ENCODE data around the gene HOMER1. TPM values are rescaled to one million over a fixed set of nuclear protein-coding genes. Genes with fewer than 3 reads are reported as not detected.

HOMER1 gene
- total and polyA plus RNA-seq, 2 donors (not counting 1 experiment from before 2014, with no cell fraction given) = 3.9 to 6.8 TPM

DNA sequence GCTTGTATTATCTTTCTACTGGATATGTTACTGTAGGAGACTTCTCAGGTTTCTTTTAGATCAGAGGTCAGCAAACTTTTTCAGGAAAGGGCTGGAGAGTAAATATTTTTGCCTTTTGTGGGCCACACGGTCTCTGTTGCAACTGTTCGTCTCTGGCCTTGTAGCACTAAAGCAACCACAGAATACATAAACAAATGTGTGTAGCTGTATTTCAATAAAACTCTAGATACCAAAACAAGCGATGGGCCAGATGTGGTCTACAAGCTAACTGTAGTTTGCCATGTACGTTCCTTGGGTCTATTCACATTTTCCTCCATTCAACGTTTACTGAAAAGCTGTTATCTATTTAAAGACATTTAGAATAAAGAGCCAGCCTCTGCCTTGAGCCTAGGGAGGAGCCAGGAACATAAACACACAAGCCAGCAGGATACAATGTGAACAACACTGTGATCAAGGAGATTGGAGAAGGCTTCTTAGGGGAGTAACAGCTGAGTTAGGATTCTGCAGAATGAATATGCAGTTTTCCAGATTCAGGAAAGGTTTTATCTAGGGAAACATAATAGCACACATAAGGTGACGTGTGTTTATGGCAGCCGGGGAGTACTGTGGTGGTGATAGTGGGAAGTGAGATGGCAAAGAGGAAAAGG is 33.0 kb upstream of the HOMER1 start:
- H3K27ac ChIP-seq (ENCODE audit: insufficient read depth, low read length) = no peak overlapping the region
- no peak overlapping the region for H3K4me2 ChIP-seq (ENCODE audit: extremely low read depth, insufficient read depth, low read length)
- H2AFZ ChIP-seq (ENCODE audit: low read length) = no peak overlapping the region
- H4K20me1 ChIP-seq (ENCODE audit: control insufficient read depth, extremely low read depth, insufficient read depth, low read length) = no peaks in the 10 kb centered on the region
- H3K9me3 ChIP-seq (ENCODE audit: control insufficient read depth, insufficient read depth, low read depth, low read length) = no peaks in the 10 kb centered on the region
- H3K4me1 ChIP-seq (ENCODE audit: control insufficient read depth, extremely low read depth, insufficient read depth, low read length) = no peaks in the 10 kb centered on the region
- no peak overlapping the region for H3K9ac ChIP-seq (ENCODE audit: insufficient read depth, low read length)
- no peak overlapping the region for H3K4me3 ChIP-seq (replicated peaks in 1 of 4; ENCODE audit: control extremely low read depth in 1 of 4, insufficient read depth in 1 of 4, low read depth in 3 of 4, low read length in 4 of 4)
- H3K27me3 ChIP-seq (ENCODE audit: control insufficient read depth, insufficient read depth, low read length) = no peaks in the 10 kb centered on the region
- H3K36me3 ChIP-seq (ENCODE audit: control insufficient read depth, insufficient read depth, low read length) = no peaks in the 10 kb centered on the region
- DNase-seq (ENCODE audit: low read depth in 2 of 2) = peak in 1 of 2 donors; percentile 78
- TF ChIP-seq, protein P1, sequence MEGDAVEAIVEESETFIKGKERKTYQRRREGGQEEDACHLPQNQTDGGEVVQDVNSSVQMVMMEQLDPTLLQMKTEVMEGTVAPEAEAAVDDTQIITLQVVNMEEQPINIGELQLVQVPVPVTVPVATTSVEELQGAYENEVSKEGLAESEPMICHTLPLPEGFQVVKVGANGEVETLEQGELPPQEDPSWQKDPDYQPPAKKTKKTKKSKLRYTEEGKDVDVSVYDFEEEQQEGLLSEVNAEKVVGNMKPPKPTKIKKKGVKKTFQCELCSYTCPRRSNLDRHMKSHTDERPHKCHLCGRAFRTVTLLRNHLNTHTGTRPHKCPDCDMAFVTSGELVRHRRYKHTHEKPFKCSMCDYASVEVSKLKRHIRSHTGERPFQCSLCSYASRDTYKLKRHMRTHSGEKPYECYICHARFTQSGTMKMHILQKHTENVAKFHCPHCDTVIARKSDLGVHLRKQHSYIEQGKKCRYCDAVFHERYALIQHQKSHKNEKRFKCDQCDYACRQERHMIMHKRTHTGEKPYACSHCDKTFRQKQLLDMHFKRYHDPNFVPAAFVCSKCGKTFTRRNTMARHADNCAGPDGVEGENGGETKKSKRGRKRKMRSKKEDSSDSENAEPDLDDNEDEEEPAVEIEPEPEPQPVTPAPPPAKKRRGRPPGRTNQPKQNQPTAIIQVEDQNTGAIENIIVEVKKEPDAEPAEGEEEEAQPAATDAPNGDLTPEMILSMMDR (conservative IDR thresholded peaks at IDR 0.05 in 1 of 2, IDR thresholded peaks at IDR 0.05 in 1 of 2; ENCODE audit: low read depth in 1 of 2, low read length in 2 of 2) = no peak
- no peak for TF ChIP-seq EZH2 (IDR thresholded peaks at IDR 0.05; ENCODE audit: low read length, missing control alignments)
- H3K79me2 ChIP-seq (ENCODE audit: control insufficient read depth, insufficient read depth, low read length) = no peaks in the 10 kb centered on the region

DNA sequence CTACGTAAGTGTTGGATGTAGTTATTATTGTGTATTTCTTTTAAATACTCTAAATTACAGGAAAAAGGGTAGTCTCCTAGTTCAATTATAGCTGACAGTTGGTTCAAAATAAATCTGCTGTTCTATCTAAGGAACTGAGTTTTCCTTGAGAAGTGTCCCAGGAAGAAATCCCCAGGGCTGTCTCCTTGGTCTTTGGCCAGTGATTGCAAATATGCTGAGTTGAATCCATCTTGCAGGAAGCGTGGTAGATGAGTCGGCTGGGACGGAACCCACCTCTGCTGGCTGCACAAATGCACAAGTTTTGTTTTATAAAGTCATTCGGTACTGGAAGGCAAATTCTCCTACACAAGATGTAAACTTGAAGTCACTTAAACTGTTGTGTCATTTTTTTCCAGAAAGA is 30.2 kb upstream of the HOMER1 start:
- TF ChIP-seq, protein P1 (conservative IDR thresholded peaks at IDR 0.05 in 1 of 2, IDR thresholded peaks at IDR 0.05 in 1 of 2; ENCODE audit: low read depth in 1 of 2, low read length in 2 of 2) = no peak
- no peak for TF ChIP-seq EZH2 (IDR thresholded peaks at IDR 0.05; ENCODE audit: low read length, missing control alignments)
- Histone ChIP-seq H3K27ac (ENCODE audit: insufficient read depth, low read length) (no peak overlapping the region), H3K9ac (ENCODE audit: insufficient read depth, low read length) (no peak overlapping the region), H3K79me2 (ENCODE audit: control insufficient read depth, insufficient read depth, low read length) (no peaks in the 10 kb centered on the region), H3K27me3 (ENCODE audit: control insufficient read depth, insufficient read depth, low read length) (no peaks in the 10 kb centered on the region), H3K36me3 (ENCODE audit: control insufficient read depth, insufficient read depth, low read length) (no peaks in the 10 kb centered on the region), H4K20me1 (ENCODE audit: control insufficient read depth, extremely low read depth, insufficient read depth, low read length) (no peaks in the 10 kb centered on the region), H2AFZ (ENCODE audit: low read length) (no peak overlapping the region), H3K4me2 (ENCODE audit: extremely low read depth, insufficient read depth, low read length) (no peak overlapping the region), H3K9me3 (ENCODE audit: control insufficient read depth, insufficient read depth, low read depth, low read length) (no peaks in the 10 kb centered on the region), H3K4me1 (ENCODE audit: control insufficient read depth, extremely low read depth, insufficient read depth, low read length) (no peaks in the 10 kb centered on the region), H3K4me3 (replicated peaks in 1 of 4; ENCODE audit: control extremely low read depth in 1 of 4, insufficient read depth in 1 of 4, low read depth in 3 of 4, low read length in 4 of 4) (no peak overlapping the region)
- no peak for DNase-seq (ENCODE audit: low read depth in 2 of 2)

DNA sequence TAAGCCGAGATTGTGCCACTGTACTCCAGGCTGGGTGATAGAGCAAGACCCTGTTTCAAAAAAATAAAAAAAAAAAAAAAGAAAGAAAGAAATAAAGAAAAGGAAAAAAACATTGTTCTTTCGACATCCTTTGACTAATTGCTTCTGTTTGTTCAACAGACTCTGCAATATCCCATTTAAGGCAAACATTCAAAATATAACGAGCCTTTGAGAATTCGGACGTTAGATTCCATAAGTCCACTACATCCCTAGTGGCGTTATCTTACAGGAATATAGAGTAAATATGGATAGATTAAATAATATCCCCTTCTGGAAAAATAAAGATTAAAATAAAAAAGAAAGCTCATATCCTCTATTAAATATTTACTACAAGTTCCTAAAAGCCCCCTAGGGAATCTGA is 27.0 kb upstream of the HOMER1 start:
- no peaks in the 10 kb centered on the region for H3K79me2 ChIP-seq (ENCODE audit: control insufficient read depth, insufficient read depth, low read length)
- no peaks in the 10 kb centered on the region for H3K9me3 ChIP-seq (ENCODE audit: control insufficient read depth, insufficient read depth, low read depth, low read length)

More for the DNA sequence above, 27.0 kb upstream of the HOMER1 start:
- H4K20me1 ChIP-seq (ENCODE audit: control insufficient read depth, extremely low read depth, insufficient read depth, low read length) = no peaks in the 10 kb centered on the region
- TF ChIP-seq, protein P1 (conservative IDR thresholded peaks at IDR 0.05 in 1 of 2, IDR thresholded peaks at IDR 0.05 in 1 of 2; ENCODE audit: low read depth in 1 of 2, low read length in 2 of 2) = no peak
- no peak for TF ChIP-seq EZH2 (IDR thresholded peaks at IDR 0.05; ENCODE audit: low read length, missing control alignments)
- H3K4me3 ChIP-seq (replicated peaks in 1 of 4; ENCODE audit: control extremely low read depth in 1 of 4, insufficient read depth in 1 of 4, low read depth in 3 of 4, low read length in 4 of 4) = no peak overlapping the region
- H3K27me3 ChIP-seq (ENCODE audit: control insufficient read depth, insufficient read depth, low read length) = no peaks in the 10 kb centered on the region
- no peak overlapping the region for H3K9ac ChIP-seq (ENCODE audit: insufficient read depth, low read length)
- H3K4me1 ChIP-seq (ENCODE audit: control insufficient read depth, extremely low read depth, insufficient read depth, low read length) = no peaks in the 10 kb centered on the region
- DNase-seq (ENCODE audit: low read depth in 2 of 2) = no peak
- no peak overlapping the region for H3K4me2 ChIP-seq (ENCODE audit: extremely low read depth, insufficient read depth, low read length)
- no peak overlapping the region for H3K27ac ChIP-seq (ENCODE audit: insufficient read depth, low read length)
- no peaks in the 10 kb centered on the region for H3K36me3 ChIP-seq (ENCODE audit: control insufficient read depth, insufficient read depth, low read length)
- no peak overlapping the region for H2AFZ ChIP-seq (ENCODE audit: low read length)
